ENCODE results near the gene DHCR24. TPM values are rescaled to one million over a fixed set of nuclear protein-coding genes. Genes with fewer than 3 reads are reported as not detected.

DHCR24 gene
- total and polyA plus RNA-seq, 10 donors: 7.0 to 370 (median 218) TPM

GRCh38 chr1:54807756-54808155 is 79.2 kb downstream of the DHCR24 start:
- 75 to 89% (median 80%) methylated on average over 7 of the region's 7 CpGs for WGBS, 5 donors
- H3K27me3 ChIP-seq (replicated peaks in 1 of 7): no peaks in the 10 kb centered on the region
- TF ChIP-seq POLR2A (IDR thresholded peaks at IDR 0.05): no peak
- no peak for TF ChIP-seq POLR2AphosphoS5 (IDR thresholded peaks at IDR 0.05)
- TF ChIP-seq CTCF (IDR thresholded peaks at IDR 0.05 in 8 of 11, conservative IDR thresholded peaks at IDR 0.05 in 3 of 11): no peak
- no peak overlapping the region for H3K4me3 ChIP-seq
- DNase-seq: no peak
- H3K9me3 ChIP-seq: no peaks in the 10 kb centered on the region
- H3K4me1 ChIP-seq: peaks cover 0 to 15% (median 7%) of the 10 kb centered on the region in 6 donors
- no peaks in the 10 kb centered on the region for H3K36me3 ChIP-seq
- H3K27ac ChIP-seq: peak overlapping the region in 3 of 8 donors; percentile 26 to 35 (median 33)
- intact Hi-C loops (cut with DNase I; ENCODE audit: low total_unique reads): loop anchor here (10.0 kb wide), 2 partner anchors 313 to 743 kb away; no protein-coding TSS in a partner anchor

GRCh38 chr1:54806931-54807611 is 79.9 kb downstream of the DHCR24 start:
- H3K4me1 ChIP-seq: peaks cover 0 to 19% (median 7%) of the 10 kb centered on the region in 6 donors
- no peak for DNase-seq
- no peak overlapping the region for H3K4me3 ChIP-seq
- no peaks in the 10 kb centered on the region for H3K36me3 ChIP-seq
- H3K27ac ChIP-seq: peak overlapping the region in 3 of 8 donors; percentile 26 to 35 (median 30)
- 69 to 82% (median 75%) methylated on average over 11 of the region's 11 CpGs for WGBS, 5 donors
- peaks cover 0 to under 1% (median 0%) of the 10 kb centered on the region in 7 donors for H3K27me3 ChIP-seq (replicated peaks in 1 of 7)
- H3K9me3 ChIP-seq: no peaks in the 10 kb centered on the region
- intact Hi-C loops (cut with DNase I; ENCODE audit: low total_unique reads): loop anchor here (10.0 kb wide), 2 partner anchors 312 to 742 kb away; no protein-coding TSS in a partner anchor
- peak in 1 of 3 donors; percentile 15 for TF ChIP-seq POLR2AphosphoS5 (IDR thresholded peaks at IDR 0.05)
- TF ChIP-seq CTCF (IDR thresholded peaks at IDR 0.05 in 8 of 11, conservative IDR thresholded peaks at IDR 0.05 in 3 of 11): no peak
- no peak for TF ChIP-seq POLR2A (IDR thresholded peaks at IDR 0.05)

GRCh38 chr1:54805981-54806381 is 81.0 kb downstream of the DHCR24 start:
- H3K36me3 ChIP-seq: no peaks in the 10 kb centered on the region
- 78 to 94% (median 90%) methylated on average over 19 to 35 of the region's 35 CpGs for WGBS, 5 donors
- no peak overlapping the region for H3K27ac ChIP-seq
- peaks cover 0 to 12% (median 6%) of the 10 kb centered on the region in 7 donors for H3K27me3 ChIP-seq (replicated peaks in 1 of 7)
- H3K9me3 ChIP-seq: no peaks in the 10 kb centered on the region
- intact Hi-C loops (cut with DNase I; ENCODE audit: low total_unique reads): loop anchor here (10.0 kb wide), 2 partner anchors 311 to 741 kb away; no protein-coding TSS in a partner anchor
- H3K4me1 ChIP-seq: peaks cover 6 to 30% (median 17%) of the 10 kb centered on the region in 6 donors
- no peak for TF ChIP-seq CTCF (IDR thresholded peaks at IDR 0.05 in 8 of 11, conservative IDR thresholded peaks at IDR 0.05 in 3 of 11)
- no peak for TF ChIP-seq POLR2A (IDR thresholded peaks at IDR 0.05)
- TF ChIP-seq POLR2AphosphoS5 (IDR thresholded peaks at IDR 0.05): no peak
- no peak for DNase-seq
- H3K4me3 ChIP-seq: no peak overlapping the region

GRCh38 chr1:54805466-54805865 is 81.5 kb downstream of the DHCR24 start:
- H3K4me1 ChIP-seq: peaks cover 6 to 33% (median 22%) of the 10 kb centered on the region in 6 donors
- no peak overlapping the region for H3K4me3 ChIP-seq
- H3K9me3 ChIP-seq: no peaks in the 10 kb centered on the region
- H3K27ac ChIP-seq: no peak overlapping the region
- H3K36me3 ChIP-seq: no peaks in the 10 kb centered on the region
- H3K27me3 ChIP-seq (replicated peaks in 1 of 7): peaks cover 0 to 17% (median 11%) of the 10 kb centered on the region in 7 donors
- no peak for DNase-seq
- TF ChIP-seq CTCF (IDR thresholded peaks at IDR 0.05 in 8 of 11, conservative IDR thresholded peaks at IDR 0.05 in 3 of 11) (no peak), POLR2AphosphoS5 (IDR thresholded peaks at IDR 0.05) (no peak), POLR2A (IDR thresholded peaks at IDR 0.05) (no peak)
- intact Hi-C loops (cut with DNase I; ENCODE audit: low total_unique reads): loop anchor here (10.0 kb wide), 2 partner anchors 311 to 741 kb away; no protein-coding TSS in a partner anchor
- 93 to 98% (median 96%) methylated on average over 3 of the region's 3 CpGs for WGBS, 5 donors

Measured in spleen (tissue), 11 donors.